Brain microvascular endothelial cell (primary cell): ENCODE results near the gene RUFY1.

Source experiments
- DNase-seq: peaks from one replicate; pipeline ENCODE4 v3.0.0-alpha.2; 2020
- H3K27ac ChIP-seq: fragments of 250-450 bp; sonication (Bioruptor Pico); 2 replicates; pipeline ENCODE4 v1.5.1; 2020; ENCODE audit warnings: mild to moderate bottlenecking, moderate library complexity
- H3K27me3 ChIP-seq: fragments of 250-450 bp; sonication (Bioruptor Pico); replicated peaks from 2 replicates; pipeline ENCODE4 v1.5.1; 2020; ENCODE audit warnings: mild to moderate bottlenecking
- H3K36me3 ChIP-seq: fragments of 250-450 bp; sonication (Bioruptor Pico); replicated peaks from 2 replicates; pipeline ENCODE4 v1.5.1; 2020; ENCODE audit warnings: mild to moderate bottlenecking
- H3K4me3 ChIP-seq: 2 replicates; pipeline ENCODE4 v1.5.1; 2011; ENCODE audit warnings: low read depth, mild to moderate bottlenecking, control low read depth, low read length, moderate library complexity
- CTCF ChIP-seq: IDR thresholded peaks from 2 replicates; pipeline ENCODE4 v1.5.1; 2011; ENCODE audit warnings: low read depth, mild to moderate bottlenecking, moderate library complexity, low read length, control low read depth, inconsistent platforms; ENCODE audit errors: missing control alignments
- in situ Hi-C: cut with HindIII; loops from 2 replicates; pipeline ENCODE4 v1.10.0; 2017; ENCODE audit warnings: low sequenced_read_pairs, low pct_ligation_motif_present

Gene RUFY1

GRCh38 chr5:179526978-179527377, 23.4 kb upstream of the RUFY1 start:
- in situ Hi-C loops: no loop called here

GRCh38 chr5:179530069-179530998, 20.0 kb upstream of the RUFY1 start:
- Histone ChIP-seq H3K36me3 (no peaks in the 10 kb centered on the region), H3K27me3 (no peaks in the 10 kb centered on the region), H3K27ac (no peak overlapping the region), H3K4me3 (peak overlapping the region; percentile 52)
- peak; percentile 15 for DNase-seq
- in situ Hi-C loops: no loop called here
- peak; percentile 45 for TF ChIP-seq CTCF

More at GRCh38 chr5:179526978-179527377, 23.4 kb upstream of the RUFY1 start:
- no peak overlapping the region for H3K27ac ChIP-seq
- DNase-seq: no peak
- H3K36me3 ChIP-seq: no peaks in the 10 kb centered on the region
- H3K27me3 ChIP-seq: no peaks in the 10 kb centered on the region
- H3K4me3 ChIP-seq: no peak overlapping the region
- TF ChIP-seq CTCF: no peak

GRCh38 chr5:179533024-179533423, 17.3 kb upstream of the RUFY1 start:
- H3K27me3 ChIP-seq: no peaks in the 10 kb centered on the region
- in situ Hi-C loops: no loop called here
- no peak for DNase-seq
- no peak overlapping the region for H3K27ac ChIP-seq
- no peak overlapping the region for H3K4me3 ChIP-seq
- no peaks in the 10 kb centered on the region for H3K36me3 ChIP-seq
- no peak for TF ChIP-seq CTCF

- no peaks in the 10 kb centered on the region for H3K36me3 ChIP-seq
- no peaks in the 10 kb centered on the region for H3K27me3 ChIP-seq
- in situ Hi-C loops: no loop called here
- H3K27ac ChIP-seq: no peak overlapping the region
- TF ChIP-seq CTCF: no peak
- H3K4me3 ChIP-seq: no peak overlapping the region
- DNase-seq: no peak
These were observed 16.4 kb upstream of the RUFY1 start for GRCh38 chr5:179533907-179534306.

- in situ Hi-C loops: no loop called here
- no peak for DNase-seq
- H3K27me3 ChIP-seq: no peaks in the 10 kb centered on the region
- H3K36me3 ChIP-seq: no peaks in the 10 kb centered on the region
- H3K4me3 ChIP-seq: no peak overlapping the region
- TF ChIP-seq CTCF: no peak
- H3K27ac ChIP-seq: no peak overlapping the region
These were observed 15.9 kb upstream of the RUFY1 start for GRCh38 chr5:179534431-179534830.

GRCh38 chr5:179536676-179537075, 13.7 kb upstream of the RUFY1 start:
- in situ Hi-C loops: no loop called here
- no peaks in the 10 kb centered on the region for H3K27me3 ChIP-seq
- H3K27ac ChIP-seq: no peak overlapping the region
- no peak for TF ChIP-seq CTCF
- no peak for DNase-seq
- no peaks in the 10 kb centered on the region for H3K36me3 ChIP-seq
- no peak overlapping the region for H3K4me3 ChIP-seq
